Liver (tissue), 9 donors: ENCODE measurements around the gene ITIH5. TPM values are rescaled to one million over a fixed set of nuclear protein-coding genes. Genes with fewer than 3 reads are reported as not detected.

Experiments
- DNase-seq: peaks from one replicate; pipeline ENCODE4 v3.0.0-alpha.2; 2017; ENCODE audit warnings: low spot score
- H3K27ac ChIP-seq, 2 donors: one replicate each; pipeline ENCODE4 v1.7.0; 2013; ENCODE audit warnings: inconsistent platforms in 2 of 2, low read length in 2 of 2, control low read depth in 1 of 2, low read depth in 1 of 2, mild to moderate bottlenecking in 1 of 2
- H3K27me3 ChIP-seq, 4 donors: one replicate each; pipeline versions ENCODE4 v1.6.1 to v1.7.0; 2013; ENCODE audit warnings: low read length in 3 of 4, inconsistent platforms in 1 of 4, mild to moderate bottlenecking in 1 of 4, moderate library complexity in 1 of 4; ENCODE audit not compliant: control insufficient read depth in 4 of 4, insufficient read depth in 4 of 4
- H3K36me3 ChIP-seq, 4 donors: one replicate each; pipeline versions ENCODE4 v1.6.1 to v1.7.0; 2013; ENCODE audit warnings: low read length in 3 of 4, mild to moderate bottlenecking in 3 of 4, low read depth in 1 of 4, moderate library complexity in 1 of 4; ENCODE audit not compliant: control insufficient read depth in 4 of 4, insufficient read depth in 3 of 4
- H3K4me1 ChIP-seq, 4 donors: one replicate each; pipeline versions ENCODE4 v1.6.1 to v1.7.0; 2013; ENCODE audit warnings: low read length in 3 of 4, mild to moderate bottlenecking in 3 of 4, moderate library complexity in 1 of 4; ENCODE audit not compliant: control insufficient read depth in 4 of 4, insufficient read depth in 4 of 4
- H3K4me3 ChIP-seq, 3 donors: one replicate each; pipeline versions ENCODE4 v1.6.1 to v1.7.0; 2013; ENCODE audit warnings: low read length in 3 of 3, control low read depth in 1 of 3, low read depth in 1 of 3, mild to moderate bottlenecking in 1 of 3
- H3K9ac ChIP-seq, 2 donors: one replicate each; pipeline ENCODE4 v1.7.0; 2013; ENCODE audit warnings: low read length in 2 of 2, mild to moderate bottlenecking in 2 of 2, moderate library complexity in 2 of 2, control low read depth in 1 of 2, low read depth in 1 of 2
- H3K9me3 ChIP-seq, 4 donors: one replicate each; pipeline versions ENCODE4 v1.6.1 to v1.7.0; 2013; ENCODE audit warnings: low read length in 3 of 4; ENCODE audit not compliant: control insufficient read depth in 4 of 4
- ATF3 ChIP-seq: IDR thresholded peaks from 2 replicates; pipeline ENCODE4 v1.6.1; 2016; ENCODE audit warnings: antibody characterized with exemption
- EGR1 ChIP-seq, 2 donors: IDR thresholded peaks; 2 replicates each; pipeline ENCODE4 v1.6.1; 2016 to 2018; ENCODE audit warnings: antibody characterized with exemption in 2 of 2, low read depth in 2 of 2
- FOXA1 ChIP-seq: IDR thresholded peaks from 2 replicates; pipeline ENCODE4 v1.6.1; 2016; ENCODE audit warnings: antibody characterized with exemption
- FOXA2 ChIP-seq: IDR thresholded peaks from 2 replicates; pipeline ENCODE4 v1.6.1; 2016; ENCODE audit warnings: antibody characterized with exemption
- GABPA ChIP-seq, 2 donors: IDR thresholded peaks in 1 of 2; conservative IDR thresholded peaks in 1 of 2; 2 replicates each; pipeline ENCODE4 v1.6.1; 2016; ENCODE audit warnings: antibody characterized with exemption in 2 of 2, mild to moderate bottlenecking in 1 of 2, moderate library complexity in 1 of 2
- HNF4A ChIP-seq, 2 donors: conservative IDR thresholded peaks; 2 replicates each; pipeline ENCODE4 v1.6.1; 2016; ENCODE audit warnings: antibody characterized with exemption in 2 of 2, mild to moderate bottlenecking in 2 of 2
- HNF4G ChIP-seq: IDR thresholded peaks from 2 replicates; pipeline ENCODE4 v1.6.1; 2016; ENCODE audit warnings: antibody characterized with exemption
- JUND ChIP-seq, 2 donors: IDR thresholded peaks; 2 replicates each; pipeline ENCODE4 v1.6.1; 2016; ENCODE audit warnings: antibody characterized with exemption in 2 of 2
- NR2F2 ChIP-seq: IDR thresholded peaks from 2 replicates; pipeline ENCODE4 v1.6.1; 2016; ENCODE audit warnings: antibody characterized with exemption
- RAD21 ChIP-seq, 2 donors: IDR thresholded peaks; 2 replicates each; pipeline ENCODE4 v1.6.1; 2016; ENCODE audit warnings: antibody characterized with exemption in 2 of 2, mild to moderate bottlenecking in 2 of 2
- RXRA ChIP-seq, 2 donors: IDR thresholded peaks; 2 replicates each; pipeline ENCODE4 v1.6.1; 2017 to 2018; ENCODE audit warnings: antibody characterized with exemption in 2 of 2, mild to moderate bottlenecking in 1 of 2
- SP1 ChIP-seq: IDR thresholded peaks from 2 replicates; pipeline ENCODE4 v1.6.1; 2018; ENCODE audit warnings: antibody characterized with exemption, mild to moderate bottlenecking
- TAF1 ChIP-seq: conservative IDR thresholded peaks from 2 replicates; pipeline ENCODE4 v1.6.1; 2016; ENCODE audit warnings: antibody characterized with exemption, mild to moderate bottlenecking
- YY1 ChIP-seq: IDR thresholded peaks from 2 replicates; pipeline ENCODE4 v1.6.1; 2016; ENCODE audit warnings: antibody characterized with exemption, mild to moderate bottlenecking
- WGBS: extraction: QIAGEN DNeasy Blood & Tissue Kit; methylation state at CpG from one replicate; pipeline ENCODE4 v1.1.7; 2013; 5-methylcytosine and 5-hydroxymethylcytosine counted together
- polyA plus RNA-seq, 2 donors: library from polyadenylated mRNA; stranded (reverse) in 1 of 2; unstranded in 1 of 2; fragments of 200-250 nt in 1 of 2; fragments of >200 nt in 1 of 2; fragmentation: Nextera tagmentation in 1 of 2; extraction: Ambion mirVana in 1 of 2; gene quantifications; one replicate each; pipeline versions ENCODE4 v1.2.1 to v1.2.3, GENCODE V29; 2013 to 2015
- total RNA-seq, 2 donors: library from RNA; depleted of rRNA; stranded (reverse); fragments of >200 nt; gene quantifications; one replicate each; pipeline ENCODE4 v1.2.3, GENCODE V29; 2014
- TF ChIP-seq, protein P1 (sequence below): IDR thresholded peaks from 2 replicates; pipeline ENCODE4 v1.6.1; 2016; ENCODE audit warnings: antibody characterized with exemption
- TF ChIP-seq, protein P2 (sequence below): IDR thresholded peaks from 2 replicates; pipeline ENCODE4 v1.6.1; 2016; ENCODE audit warnings: antibody characterized with exemption
- TF ChIP-seq, protein P3 (sequence below): fragments of 150-350 bp; IDR thresholded peaks from 2 replicates; pipeline ENCODE4 v1.5.1; 2017; ENCODE audit warnings: improper control_type of control experiment, low read depth, low read length; ENCODE audit not compliant: missing input control
- TF ChIP-seq, protein P4 (sequence below): IDR thresholded peaks from 2 replicates; pipeline ENCODE4 v1.6.1; 2016; ENCODE audit warnings: antibody characterized with exemption, mild to moderate bottlenecking
- donor health status: healthy.
- donor health status: healthy.
- donor health status: healthy.
- donor health status: healthy.
- donor health status: healthy.

The ITIH5 gene
- total and polyA plus RNA-seq, 4 donors: 0.60 to 1.3 (median 0.98) TPM

- Histone ChIP-seq H3K4me3 (no peak overlapping the region), H3K27me3 (peaks cover 0 to 8% (median 1%) of the 10 kb centered on the region in 4 donors), H3K9ac (no peak overlapping the region), H3K9me3 (peaks cover 0 to under 1% (median 0%) of the 10 kb centered on the region in 4 donors), H3K27ac (no peak overlapping the region), H3K36me3 (no peaks in the 10 kb centered on the region), H3K4me1 (peaks cover 0 to 4% (median 3%) of the 10 kb centered on the region in 4 donors)
- WGBS: 44% methylated on average over 23 of the region's 23 CpGs
- DNase-seq: peak; percentile 38
- TF ChIP-seq ATF3 (no peak), RAD21 (IDR thresholded peaks at IDR 0.05) (no peak), HNF4A (conservative IDR thresholded peaks at IDR 0.05) (peak; percentile 12 to 34)
- TF ChIP-seq, protein P1, sequence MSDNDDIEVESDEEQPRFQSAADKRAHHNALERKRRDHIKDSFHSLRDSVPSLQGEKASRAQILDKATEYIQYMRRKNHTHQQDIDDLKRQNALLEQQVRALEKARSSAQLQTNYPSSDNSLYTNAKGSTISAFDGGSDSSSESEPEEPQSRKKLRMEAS: no peak
Observed at GRCh38 chr10:7532723-7533498, 133.9 kb downstream of the ITIH5 start.

DNA sequence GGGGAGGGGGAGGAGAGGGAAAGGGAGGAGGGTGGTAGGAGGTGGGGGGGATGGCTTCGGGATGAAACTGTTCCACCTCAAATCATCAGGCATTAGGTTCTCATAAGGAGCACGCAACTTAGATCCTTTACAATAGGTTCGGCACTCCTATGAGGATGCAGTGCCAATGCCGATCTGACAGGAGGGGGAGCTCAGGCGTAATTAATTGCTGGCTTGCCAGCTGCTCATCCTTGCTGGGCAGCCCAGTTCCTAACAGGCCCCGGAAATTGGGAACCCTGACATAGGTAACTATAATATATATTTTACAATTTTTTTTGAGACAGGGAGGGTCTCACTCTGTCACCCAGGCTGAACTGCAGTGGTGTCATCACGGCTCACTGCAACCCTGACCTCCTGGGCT is 137.1 kb downstream of the ITIH5 start:
- DNase-seq: no peak
- no peak overlapping the region for H3K4me3 ChIP-seq
- H3K27me3 ChIP-seq: peaks cover 0 to 8% (median 1%) of the 10 kb centered on the region in 4 donors
- no peaks in the 10 kb centered on the region for H3K9me3 ChIP-seq
- WGBS: 32% methylated on average over 7 of the region's 7 CpGs
- no peak overlapping the region for H3K9ac ChIP-seq
- H3K36me3 ChIP-seq: no peaks in the 10 kb centered on the region
- H3K4me1 ChIP-seq: peaks cover 0 to 4% (median 3%) of the 10 kb centered on the region in 4 donors
- TF ChIP-seq HNF4G (no peak), JUND (IDR thresholded peaks at IDR 0.05) (no peak), RAD21 (IDR thresholded peaks at IDR 0.05) (peak; percentile 59 to 68), HNF4A (conservative IDR thresholded peaks at IDR 0.05) (no peak), FOXA2 (no peak), YY1 (no peak), SP1 (no peak), GABPA (IDR thresholded peaks at IDR 0.05 in 1 of 2, conservative IDR thresholded peaks at IDR 0.05 in 1 of 2) (no peak), EGR1 (IDR thresholded peaks at IDR 0.05; ENCODE audit: low read depth in 2 of 2) (no peak), RXRA (IDR thresholded peaks at IDR 0.05) (no peak), NR2F2 (no peak), ATF3 (no peak), FOXA1 (no peak), TAF1 (no peak)
- TF ChIP-seq, protein P2, sequence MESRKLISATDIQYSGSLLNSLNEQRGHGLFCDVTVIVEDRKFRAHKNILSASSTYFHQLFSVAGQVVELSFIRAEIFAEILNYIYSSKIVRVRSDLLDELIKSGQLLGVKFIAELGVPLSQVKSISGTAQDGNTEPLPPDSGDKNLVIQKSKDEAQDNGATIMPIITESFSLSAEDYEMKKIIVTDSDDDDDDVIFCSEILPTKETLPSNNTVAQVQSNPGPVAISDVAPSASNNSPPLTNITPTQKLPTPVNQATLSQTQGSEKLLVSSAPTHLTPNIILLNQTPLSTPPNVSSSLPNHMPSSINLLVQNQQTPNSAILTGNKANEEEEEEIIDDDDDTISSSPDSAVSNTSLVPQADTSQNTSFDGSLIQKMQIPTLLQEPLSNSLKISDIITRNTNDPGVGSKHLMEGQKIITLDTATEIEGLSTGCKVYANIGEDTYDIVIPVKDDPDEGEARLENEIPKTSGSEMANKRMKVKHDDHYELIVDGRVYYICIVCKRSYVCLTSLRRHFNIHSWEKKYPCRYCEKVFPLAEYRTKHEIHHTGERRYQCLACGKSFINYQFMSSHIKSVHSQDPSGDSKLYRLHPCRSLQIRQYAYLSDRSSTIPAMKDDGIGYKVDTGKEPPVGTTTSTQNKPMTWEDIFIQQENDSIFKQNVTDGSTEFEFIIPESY: no peak
- TF ChIP-seq, protein P3, sequence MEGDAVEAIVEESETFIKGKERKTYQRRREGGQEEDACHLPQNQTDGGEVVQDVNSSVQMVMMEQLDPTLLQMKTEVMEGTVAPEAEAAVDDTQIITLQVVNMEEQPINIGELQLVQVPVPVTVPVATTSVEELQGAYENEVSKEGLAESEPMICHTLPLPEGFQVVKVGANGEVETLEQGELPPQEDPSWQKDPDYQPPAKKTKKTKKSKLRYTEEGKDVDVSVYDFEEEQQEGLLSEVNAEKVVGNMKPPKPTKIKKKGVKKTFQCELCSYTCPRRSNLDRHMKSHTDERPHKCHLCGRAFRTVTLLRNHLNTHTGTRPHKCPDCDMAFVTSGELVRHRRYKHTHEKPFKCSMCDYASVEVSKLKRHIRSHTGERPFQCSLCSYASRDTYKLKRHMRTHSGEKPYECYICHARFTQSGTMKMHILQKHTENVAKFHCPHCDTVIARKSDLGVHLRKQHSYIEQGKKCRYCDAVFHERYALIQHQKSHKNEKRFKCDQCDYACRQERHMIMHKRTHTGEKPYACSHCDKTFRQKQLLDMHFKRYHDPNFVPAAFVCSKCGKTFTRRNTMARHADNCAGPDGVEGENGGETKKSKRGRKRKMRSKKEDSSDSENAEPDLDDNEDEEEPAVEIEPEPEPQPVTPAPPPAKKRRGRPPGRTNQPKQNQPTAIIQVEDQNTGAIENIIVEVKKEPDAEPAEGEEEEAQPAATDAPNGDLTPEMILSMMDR: peak; percentile 31
- TF ChIP-seq, protein P4, sequence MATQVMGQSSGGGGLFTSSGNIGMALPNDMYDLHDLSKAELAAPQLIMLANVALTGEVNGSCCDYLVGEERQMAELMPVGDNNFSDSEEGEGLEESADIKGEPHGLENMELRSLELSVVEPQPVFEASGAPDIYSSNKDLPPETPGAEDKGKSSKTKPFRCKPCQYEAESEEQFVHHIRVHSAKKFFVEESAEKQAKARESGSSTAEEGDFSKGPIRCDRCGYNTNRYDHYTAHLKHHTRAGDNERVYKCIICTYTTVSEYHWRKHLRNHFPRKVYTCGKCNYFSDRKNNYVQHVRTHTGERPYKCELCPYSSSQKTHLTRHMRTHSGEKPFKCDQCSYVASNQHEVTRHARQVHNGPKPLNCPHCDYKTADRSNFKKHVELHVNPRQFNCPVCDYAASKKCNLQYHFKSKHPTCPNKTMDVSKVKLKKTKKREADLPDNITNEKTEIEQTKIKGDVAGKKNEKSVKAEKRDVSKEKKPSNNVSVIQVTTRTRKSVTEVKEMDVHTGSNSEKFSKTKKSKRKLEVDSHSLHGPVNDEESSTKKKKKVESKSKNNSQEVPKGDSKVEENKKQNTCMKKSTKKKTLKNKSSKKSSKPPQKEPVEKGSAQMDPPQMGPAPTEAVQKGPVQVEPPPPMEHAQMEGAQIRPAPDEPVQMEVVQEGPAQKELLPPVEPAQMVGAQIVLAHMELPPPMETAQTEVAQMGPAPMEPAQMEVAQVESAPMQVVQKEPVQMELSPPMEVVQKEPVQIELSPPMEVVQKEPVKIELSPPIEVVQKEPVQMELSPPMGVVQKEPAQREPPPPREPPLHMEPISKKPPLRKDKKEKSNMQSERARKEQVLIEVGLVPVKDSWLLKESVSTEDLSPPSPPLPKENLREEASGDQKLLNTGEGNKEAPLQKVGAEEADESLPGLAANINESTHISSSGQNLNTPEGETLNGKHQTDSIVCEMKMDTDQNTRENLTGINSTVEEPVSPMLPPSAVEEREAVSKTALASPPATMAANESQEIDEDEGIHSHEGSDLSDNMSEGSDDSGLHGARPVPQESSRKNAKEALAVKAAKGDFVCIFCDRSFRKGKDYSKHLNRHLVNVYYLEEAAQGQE: no peak
- no peak overlapping the region for H3K27ac ChIP-seq
